H1 (cell line): ENCODE results near the gene PRDX3.

Experiments
- ATF3 ChIP-seq: IDR thresholded peaks from 2 replicates; pipeline ENCODE4 v1.6.1; 2011; ENCODE audit warnings: low read depth, mild to moderate bottlenecking, low read length; ENCODE audit not compliant: insufficient read depth
- CTCF ChIP-seq, 3 experiments: IDR thresholded peaks; 1 replicate in 2 of 3; 2 replicates in 1 of 3; pipeline versions ENCODE4 v1.5.1 to v1.6.1; 2011; ENCODE audit warnings: low read length in 3 of 3, mild to moderate bottlenecking in 3 of 3, inconsistent platforms in 2 of 3, low read depth in 1 of 3, moderate library complexity in 1 of 3; ENCODE audit not compliant: insufficient read depth in 1 of 3; ENCODE audit errors: control extremely low read depth in 1 of 3
- KDM1A ChIP-seq: fragments of 200-600, 300-600 bp; sonication (generic); IDR thresholded peaks from 2 replicates; pipeline ENCODE4 v1.7.1; 2016; ENCODE audit warnings: mild to moderate bottlenecking, low read length, borderline replicate concordance
- POLR2AphosphoS5 ChIP-seq: IDR thresholded peaks from 2 replicates; pipeline ENCODE4 v1.6.1; 2011; ENCODE audit warnings: low read depth, low read length
- SRF ChIP-seq: IDR thresholded peaks from 2 replicates; pipeline ENCODE4 v1.6.1; 2011; ENCODE audit warnings: mild to moderate bottlenecking, low read depth, low read length, moderate library complexity
- TAF1 ChIP-seq: IDR thresholded peaks from 2 replicates; pipeline ENCODE4 v1.6.1; 2011; ENCODE audit warnings: mild to moderate bottlenecking, low read depth, low read length
- YY1 ChIP-seq: IDR thresholded peaks from 2 replicates; pipeline ENCODE4 v1.6.1; 2011; ENCODE audit warnings: low read depth, mild to moderate bottlenecking, low read length

GRCh38 chr10:119216127-119216526 lies 37.5 kb upstream of the PRDX3 start:
- TF ChIP-seq TAF1 (no peak), KDM1A (no peak), CTCF (IDR thresholded peaks at IDR 0.05; ENCODE audit: control extremely low read depth in 1 of 3, insufficient read depth in 1 of 3, low read depth in 1 of 3, low read length in 3 of 3) (no peak), POLR2AphosphoS5 (no peak), SRF (no peak), YY1 (no peak), ATF3 (no peak)
